A549 (cell line): ENCODE measurements around the gene KPNA6.

Experiments
- CBX2 ChIP-seq: fragments of 200-600 bp; sonication (generic); IDR thresholded peaks from 2 replicates; pipeline ENCODE4 v1.6.1; 2016; ENCODE audit warnings: low read depth, mild to moderate bottlenecking, borderline replicate concordance
- GATA3 ChIP-seq: IDR thresholded peaks from 2 replicates; pipeline ENCODE4 v1.6.1; 2012; ENCODE audit warnings: borderline replicate concordance
- HOXA7 ChIP-seq: fragments of 250-450 bp; sonication (Bioruptor Pico); IDR thresholded peaks from 2 replicates; pipeline ENCODE4 v1.5.0; 2020; ENCODE audit warnings: mild to moderate bottlenecking, moderate library complexity
- JUN ChIP-seq, 2 experiments: fragments of >200 bp; sonication (Bioruptor Twin); formaldehyde crosslinking; IDR thresholded peaks; 2 replicates in 1 of 2; 3 replicates in 1 of 2; pipeline ENCODE4 v1.6.1; 2016 to 2017
- MAFK ChIP-seq: fragments of 450-650 bp; IDR thresholded peaks from 2 replicates; pipeline ENCODE4 v1.6.1; 2014; ENCODE audit not compliant: partially characterized antibody
- SREBF2 ChIP-seq: fragments of 450-650 bp; IDR thresholded peaks from 2 replicates; pipeline ENCODE4 v1.6.1; 2014; ENCODE audit warnings: mild to moderate bottlenecking, moderate library complexity
- TF ChIP-seq, protein P1 (sequence below): fragments of >200 bp; sonication (Bioruptor Twin); formaldehyde crosslinking; IDR thresholded peaks from 3 replicates; pipeline ENCODE4 v1.5.1; 2016

DNA sequence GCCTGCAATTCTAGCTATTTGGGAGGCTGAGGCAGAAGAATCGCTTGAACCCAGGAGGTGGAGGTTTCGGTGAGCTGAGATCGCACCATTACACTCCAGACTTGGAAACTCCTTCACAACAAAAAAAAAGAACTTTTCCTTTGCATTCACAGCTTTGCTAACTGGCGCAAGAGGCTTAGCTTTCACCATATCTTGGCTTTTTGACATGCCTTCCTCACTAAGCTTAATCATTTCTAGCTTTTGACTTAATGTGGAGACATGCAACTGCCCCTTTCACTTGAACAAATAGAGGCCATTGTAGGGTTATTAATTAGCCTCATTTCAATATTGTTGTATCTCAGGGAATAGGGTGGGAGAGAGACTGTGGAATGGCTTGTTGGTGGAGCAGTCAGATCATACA, 8.7 kb downstream of the KPNA6 start:
- TF ChIP-seq, protein P1, sequence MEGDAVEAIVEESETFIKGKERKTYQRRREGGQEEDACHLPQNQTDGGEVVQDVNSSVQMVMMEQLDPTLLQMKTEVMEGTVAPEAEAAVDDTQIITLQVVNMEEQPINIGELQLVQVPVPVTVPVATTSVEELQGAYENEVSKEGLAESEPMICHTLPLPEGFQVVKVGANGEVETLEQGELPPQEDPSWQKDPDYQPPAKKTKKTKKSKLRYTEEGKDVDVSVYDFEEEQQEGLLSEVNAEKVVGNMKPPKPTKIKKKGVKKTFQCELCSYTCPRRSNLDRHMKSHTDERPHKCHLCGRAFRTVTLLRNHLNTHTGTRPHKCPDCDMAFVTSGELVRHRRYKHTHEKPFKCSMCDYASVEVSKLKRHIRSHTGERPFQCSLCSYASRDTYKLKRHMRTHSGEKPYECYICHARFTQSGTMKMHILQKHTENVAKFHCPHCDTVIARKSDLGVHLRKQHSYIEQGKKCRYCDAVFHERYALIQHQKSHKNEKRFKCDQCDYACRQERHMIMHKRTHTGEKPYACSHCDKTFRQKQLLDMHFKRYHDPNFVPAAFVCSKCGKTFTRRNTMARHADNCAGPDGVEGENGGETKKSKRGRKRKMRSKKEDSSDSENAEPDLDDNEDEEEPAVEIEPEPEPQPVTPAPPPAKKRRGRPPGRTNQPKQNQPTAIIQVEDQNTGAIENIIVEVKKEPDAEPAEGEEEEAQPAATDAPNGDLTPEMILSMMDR = no peak
- no peak for TF ChIP-seq HOXA7 (CRISPR knock-in tag)
- TF ChIP-seq SREBF2 = no peak
- TF ChIP-seq JUN (IDR thresholded peaks at IDR 0.05) = no peak
- no peak for TF ChIP-seq GATA3
- TF ChIP-seq MAFK = no peak
- no peak for TF ChIP-seq CBX2
